ENCODE measurements around the gene RNF32. TPM values are rescaled to one million over a fixed set of nuclear protein-coding genes. Genes with fewer than 3 reads are reported as not detected.
"Not testable (repeated sequence)": the region's sequence is repeated elsewhere in the genome, so short reads cannot be mapped to it uniquely, and the experiment has no call there.

The RNF32 gene
- total RNA-seq, 1 donor from 2014 or later: 2.4 TPM

- intact Hi-C loops (cut with micrococcal nuclease): no loop called here
- no peaks in the 10 kb centered on the region for H3K9me3 Mint-ChIP-seq
- no peak overlapping the region for H3K27ac Mint-ChIP-seq
Observed at GRCh38 chr7:156684251-156684650, 43.7 kb downstream of the RNF32 start.

GRCh38 chr7:156684661-156685060 is 44.1 kb downstream of the RNF32 start:
- H3K27me3 Mint-ChIP-seq: no peaks in the 10 kb centered on the region
- no peak for DNase-seq
- intact Hi-C loops (cut with micrococcal nuclease): no loop called here
- peaks cover 9% of the 10 kb centered on the region for H3K36me3 Mint-ChIP-seq (ENCODE audit: low read depth)
- H3K9me3 Mint-ChIP-seq: no peaks in the 10 kb centered on the region
- peaks cover 6% of the 10 kb centered on the region for H3K4me1 Mint-ChIP-seq
- H3K27ac Mint-ChIP-seq: no peak overlapping the region
- H3K4me3 Mint-ChIP-seq: no peak overlapping the region

More at GRCh38 chr7:156684251-156684650, 43.7 kb downstream of the RNF32 start:
- H3K27me3 Mint-ChIP-seq: no peaks in the 10 kb centered on the region
- peaks cover 9% of the 10 kb centered on the region for H3K4me1 Mint-ChIP-seq
- H3K36me3 Mint-ChIP-seq (ENCODE audit: low read depth): peaks cover 13% of the 10 kb centered on the region
- no peak for DNase-seq
- H3K4me3 Mint-ChIP-seq: no peak overlapping the region

DNA sequence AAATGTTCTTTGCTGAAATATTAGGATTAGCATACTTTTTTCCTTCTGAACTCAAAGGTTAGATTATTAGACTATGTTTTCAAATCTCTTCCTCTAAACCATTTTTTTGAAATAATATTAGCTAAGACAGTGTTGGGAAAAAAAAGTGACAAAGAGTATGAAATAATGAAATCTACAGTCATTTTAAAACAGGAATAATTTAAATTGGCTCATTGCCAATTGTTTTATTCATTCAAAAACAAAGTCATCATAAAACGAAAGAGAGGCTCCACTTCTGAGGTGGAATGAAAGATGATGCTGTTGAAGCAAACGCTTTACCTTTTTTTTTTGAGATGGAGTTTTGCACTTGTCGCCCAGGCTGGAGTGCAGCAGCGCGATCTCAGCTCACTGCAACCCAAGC is 51.2 kb downstream of the RNF32 start:
- Mint-ChIP-seq H3K27me3 (no peaks in the 10 kb centered on the region), H3K36me3 (ENCODE audit: low read depth) (peaks cover 18% of the 10 kb centered on the region), H3K9me3 (peaks cover 12% of the 10 kb centered on the region), H3K27ac (no peak overlapping the region), H3K4me1 (no peaks in the 10 kb centered on the region), H3K4me3 (no peak overlapping the region)
- DNase-seq: no peak
- intact Hi-C loops (cut with micrococcal nuclease): no loop called here

- intact Hi-C loops (cut with micrococcal nuclease): no loop called here
- no peak for DNase-seq
- no peaks in the 10 kb centered on the region for H3K4me1 Mint-ChIP-seq
- H3K4me3 Mint-ChIP-seq: no peak overlapping the region
- peaks cover 27% of the 10 kb centered on the region for H3K36me3 Mint-ChIP-seq (ENCODE audit: low read depth)
- H3K27me3 Mint-ChIP-seq: no peaks in the 10 kb centered on the region
- no peak overlapping the region for H3K27ac Mint-ChIP-seq
- peaks cover 16% of the 10 kb centered on the region for H3K9me3 Mint-ChIP-seq
Observed at GRCh38 chr7:156692849-156693248, 52.3 kb downstream of the RNF32 start.

- Mint-ChIP-seq H3K27me3 (no peaks in the 10 kb centered on the region), H3K27ac (no peak overlapping the region), H3K4me1 (no peaks in the 10 kb centered on the region), H3K9me3 (peaks cover 16% of the 10 kb centered on the region), H3K4me3 (no peak overlapping the region), H3K36me3 (ENCODE audit: low read depth) (peaks cover 32% of the 10 kb centered on the region)
- intact Hi-C loops (cut with micrococcal nuclease): no loop called here
- DNase-seq: no peak
Observed at GRCh38 chr7:156693627-156694026, 53.1 kb downstream of the RNF32 start.

- H3K27me3 Mint-ChIP-seq; DNase-seq; intact Hi-C loops (cut with micrococcal nuclease); H3K4me3 Mint-ChIP-seq; H3K27ac Mint-ChIP-seq; H3K4me1 Mint-ChIP-seq: not testable (repeated sequence)
- peaks cover 51% of the 10 kb centered on the region for H3K36me3 Mint-ChIP-seq (ENCODE audit: low read depth)
- peaks cover 16% of the 10 kb centered on the region for H3K9me3 Mint-ChIP-seq
Observed at GRCh38 chr7:156697283-156697682, 56.7 kb downstream of the RNF32 start.

DNA sequence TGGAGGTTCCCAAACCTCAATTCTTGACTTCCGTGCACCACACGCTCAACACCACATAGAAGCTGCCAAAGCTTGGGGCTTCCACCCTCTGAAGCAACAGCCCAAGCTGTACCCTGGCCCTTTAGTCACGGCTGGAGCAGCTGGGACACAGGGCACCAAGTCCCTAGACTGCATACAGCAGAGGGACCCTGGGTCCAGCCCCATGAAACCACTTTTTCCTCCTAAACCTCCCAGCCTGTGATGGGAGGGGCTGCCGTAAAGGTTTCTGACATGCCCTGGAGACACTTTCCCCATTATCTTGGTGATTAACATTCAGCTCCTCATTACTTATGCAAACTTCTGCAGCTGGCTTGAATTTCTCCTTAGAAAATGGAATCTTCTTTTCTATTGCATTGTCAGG is 57.9 kb downstream of the RNF32 start:
- H3K4me1 Mint-ChIP-seq; intact Hi-C loops (cut with micrococcal nuclease); H3K27me3 Mint-ChIP-seq; H3K27ac Mint-ChIP-seq; H3K9me3 Mint-ChIP-seq; H3K4me3 Mint-ChIP-seq; DNase-seq: not testable (repeated sequence)
- peaks cover 54% of the 10 kb centered on the region for H3K36me3 Mint-ChIP-seq (ENCODE audit: low read depth)

- H3K27ac Mint-ChIP-seq; intact Hi-C loops (cut with micrococcal nuclease); H3K4me3 Mint-ChIP-seq; H3K4me1 Mint-ChIP-seq; DNase-seq; H3K27me3 Mint-ChIP-seq: not testable (repeated sequence)
- Mint-ChIP-seq H3K36me3 (ENCODE audit: low read depth) (peaks cover 51% of the 10 kb centered on the region), H3K9me3 (peaks cover 11% of the 10 kb centered on the region)
Observed at GRCh38 chr7:156701787-156702186, 61.2 kb downstream of the RNF32 start.

DNA sequence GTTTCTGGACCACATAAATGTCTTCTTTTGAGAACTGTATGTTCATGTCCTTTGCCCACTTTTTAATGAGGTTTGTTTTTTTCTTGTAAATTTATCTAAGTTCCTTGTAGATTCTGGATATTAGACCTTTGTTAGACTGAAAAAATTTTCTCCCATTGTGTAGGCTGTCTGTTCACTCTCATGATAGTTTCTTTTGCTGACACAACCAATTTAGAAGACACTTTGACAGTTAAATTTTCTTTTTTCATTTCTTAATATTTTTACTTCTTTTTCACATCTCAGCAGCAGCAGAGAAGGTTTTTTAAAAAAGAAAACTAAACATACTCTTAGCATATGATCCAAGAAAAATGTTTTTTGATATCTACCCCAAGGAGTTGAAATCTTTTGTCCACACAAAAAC is 61.8 kb downstream of the RNF32 start:
- H3K27ac Mint-ChIP-seq: no peak overlapping the region
- intact Hi-C loops (cut with micrococcal nuclease): no loop called here
- no peak overlapping the region for H3K4me3 Mint-ChIP-seq
- peaks cover 10% of the 10 kb centered on the region for H3K9me3 Mint-ChIP-seq
- no peaks in the 10 kb centered on the region for H3K27me3 Mint-ChIP-seq
- H3K4me1 Mint-ChIP-seq: peaks cover 7% of the 10 kb centered on the region
- DNase-seq: no peak
- peaks cover 49% of the 10 kb centered on the region for H3K36me3 Mint-ChIP-seq (ENCODE audit: low read depth)

DNA sequence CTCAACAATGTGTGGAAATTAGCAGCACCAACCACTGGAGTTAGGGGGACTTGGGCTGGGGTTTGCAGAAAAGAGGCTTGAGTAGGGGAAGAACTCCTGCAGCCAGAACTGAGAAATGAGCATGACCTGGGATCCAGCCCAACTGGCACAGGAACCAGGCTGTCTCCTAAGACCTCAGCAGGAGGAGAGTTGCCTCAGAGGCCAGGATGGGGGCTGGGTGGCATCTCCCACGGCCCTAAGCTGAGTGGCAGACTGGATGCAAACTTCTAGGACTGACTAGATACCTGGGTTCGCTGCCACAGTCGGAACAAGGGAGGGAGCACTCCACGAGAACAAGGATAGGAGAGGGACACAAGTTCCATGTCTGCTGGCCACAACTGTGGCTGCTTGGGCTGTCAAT is 62.6 kb downstream of the RNF32 start:
- Mint-ChIP-seq H3K9me3 (peaks cover 10% of the 10 kb centered on the region), H3K27ac (no peak overlapping the region), H3K36me3 (ENCODE audit: low read depth) (peaks cover 44% of the 10 kb centered on the region), H3K4me3 (no peak overlapping the region), H3K4me1 (peaks cover 7% of the 10 kb centered on the region), H3K27me3 (no peaks in the 10 kb centered on the region)
- DNase-seq: no peak
- intact Hi-C loops (cut with micrococcal nuclease): no loop called here

- intact Hi-C loops (cut with micrococcal nuclease): no loop called here
- no peak for DNase-seq
- Mint-ChIP-seq H3K27ac (no peak overlapping the region), H3K4me1 (peaks cover 7% of the 10 kb centered on the region), H3K27me3 (no peaks in the 10 kb centered on the region), H3K4me3 (no peak overlapping the region), H3K9me3 (peaks cover 10% of the 10 kb centered on the region), H3K36me3 (ENCODE audit: low read depth) (peaks cover 40% of the 10 kb centered on the region)
Observed at GRCh38 chr7:156703773-156704482, 63.4 kb downstream of the RNF32 start.

DNA sequence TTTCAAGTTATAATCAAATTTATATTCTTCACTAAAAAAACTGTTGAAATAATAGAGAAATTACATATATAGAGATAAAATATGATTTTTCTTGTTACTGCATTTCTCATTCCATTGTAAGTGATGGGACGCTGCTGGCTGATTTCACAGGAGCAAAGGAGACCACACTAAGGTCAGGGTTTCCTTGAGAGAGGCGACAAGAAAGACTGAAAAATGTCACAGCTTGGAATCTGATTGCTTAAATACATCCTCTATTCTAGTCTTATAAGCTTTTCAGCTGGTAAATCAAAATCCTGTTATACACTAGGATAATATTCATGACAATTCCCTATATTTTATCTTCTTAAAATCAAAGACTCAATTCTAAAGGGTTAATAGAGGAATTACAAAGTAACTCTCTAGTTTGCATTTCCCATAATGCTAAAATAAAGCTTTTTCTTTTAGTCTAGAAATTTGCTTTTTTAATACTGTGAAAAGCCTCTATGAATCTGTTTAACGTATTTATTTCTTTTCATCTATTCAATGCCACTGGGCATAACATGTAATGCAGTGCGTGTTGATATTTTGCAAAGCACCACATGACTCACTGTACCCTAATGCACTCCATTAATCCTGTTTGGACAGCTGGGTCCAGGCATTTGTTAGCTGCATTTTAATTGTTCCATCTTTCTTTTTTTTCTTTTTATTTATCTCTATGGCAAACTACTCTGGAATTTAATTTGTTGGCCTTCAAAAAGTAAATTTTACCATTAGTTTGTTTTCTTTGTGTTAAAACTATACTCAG is 81.7 kb downstream of the RNF32 start:
- Mint-ChIP-seq H3K27ac (no peak overlapping the region), H3K9me3 (no peaks in the 10 kb centered on the region)
- intact Hi-C loops (cut with micrococcal nuclease): no loop called here

DNA sequence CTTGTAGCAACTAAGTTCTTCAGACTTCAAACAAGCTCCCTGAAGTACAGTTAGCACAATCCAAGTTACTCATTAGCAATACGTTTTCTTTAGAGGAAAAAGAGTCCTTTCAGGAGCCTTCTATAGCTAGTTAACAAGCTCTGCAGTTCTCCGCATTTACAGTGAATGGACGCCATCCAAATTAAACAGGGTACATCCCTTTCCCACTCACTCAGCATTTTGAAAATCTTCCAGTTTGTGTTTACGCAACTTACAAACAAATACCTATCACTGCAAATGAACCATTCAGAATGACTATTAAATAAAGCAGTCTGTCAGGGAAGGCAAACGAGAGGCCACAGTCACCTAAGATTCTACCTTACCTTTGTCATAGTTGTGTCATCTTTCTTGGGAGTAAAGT is 84.5 kb downstream of the RNF32 start:
- H3K27ac Mint-ChIP-seq: no peak overlapping the region
- H3K27me3 Mint-ChIP-seq: no peaks in the 10 kb centered on the region
- H3K36me3 Mint-ChIP-seq (ENCODE audit: low read depth): peaks cover 6% of the 10 kb centered on the region
- no peaks in the 10 kb centered on the region for H3K4me1 Mint-ChIP-seq
- intact Hi-C loops (cut with micrococcal nuclease): no loop called here
- no peak for DNase-seq
- no peaks in the 10 kb centered on the region for H3K9me3 Mint-ChIP-seq
- H3K4me3 Mint-ChIP-seq: no peak overlapping the region

More for the DNA sequence above, 81.7 kb downstream of the RNF32 start:
- Mint-ChIP-seq H3K36me3 (ENCODE audit: low read depth) (peaks cover 4% of the 10 kb centered on the region), H3K4me1 (no peaks in the 10 kb centered on the region), H3K4me3 (no peak overlapping the region), H3K27me3 (no peaks in the 10 kb centered on the region)
- DNase-seq: no peak

DNA sequence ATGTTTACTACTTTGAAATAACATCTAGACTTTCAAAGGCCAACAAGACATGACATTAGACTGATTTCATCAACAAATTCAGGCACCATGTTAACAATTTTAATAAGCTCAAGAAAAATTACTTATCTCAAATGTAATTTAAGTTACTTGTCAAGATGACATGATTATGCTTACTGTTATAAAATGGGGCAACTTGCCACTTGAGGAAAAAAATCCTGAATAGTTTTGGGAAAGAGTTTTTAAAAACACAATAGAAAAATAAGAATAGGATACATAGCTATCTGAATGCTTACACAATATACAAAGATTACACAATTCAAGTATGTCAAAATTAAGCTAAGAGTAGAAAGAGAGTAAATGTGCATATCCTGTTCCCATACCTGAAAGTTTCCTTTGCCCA is 85.4 kb downstream of the RNF32 start:
- Mint-ChIP-seq H3K4me3 (no peak overlapping the region), H3K9me3 (no peaks in the 10 kb centered on the region), H3K27me3 (no peaks in the 10 kb centered on the region), H3K4me1 (no peaks in the 10 kb centered on the region), H3K36me3 (ENCODE audit: low read depth) (peaks cover 8% of the 10 kb centered on the region), H3K27ac (no peak overlapping the region)
- no peak for DNase-seq
- intact Hi-C loops (cut with micrococcal nuclease): no loop called here

Data from activated CD4-positive, alpha-beta T cell treated with anti-CD3 and anti-CD28 coated beads, Interleukin-2, amount 10 ng/mL, durations not matched to agents 24 days and 14 days (primary cell).